ENCODE data around the gene BAIAP2L2. TPM values are rescaled to one million over a fixed set of nuclear protein-coding genes. Genes with fewer than 3 reads are reported as not detected.

BAIAP2L2 gene
- total RNA-seq, 1 experiment from 2014 or later, result 2.3 TPM

DNA sequence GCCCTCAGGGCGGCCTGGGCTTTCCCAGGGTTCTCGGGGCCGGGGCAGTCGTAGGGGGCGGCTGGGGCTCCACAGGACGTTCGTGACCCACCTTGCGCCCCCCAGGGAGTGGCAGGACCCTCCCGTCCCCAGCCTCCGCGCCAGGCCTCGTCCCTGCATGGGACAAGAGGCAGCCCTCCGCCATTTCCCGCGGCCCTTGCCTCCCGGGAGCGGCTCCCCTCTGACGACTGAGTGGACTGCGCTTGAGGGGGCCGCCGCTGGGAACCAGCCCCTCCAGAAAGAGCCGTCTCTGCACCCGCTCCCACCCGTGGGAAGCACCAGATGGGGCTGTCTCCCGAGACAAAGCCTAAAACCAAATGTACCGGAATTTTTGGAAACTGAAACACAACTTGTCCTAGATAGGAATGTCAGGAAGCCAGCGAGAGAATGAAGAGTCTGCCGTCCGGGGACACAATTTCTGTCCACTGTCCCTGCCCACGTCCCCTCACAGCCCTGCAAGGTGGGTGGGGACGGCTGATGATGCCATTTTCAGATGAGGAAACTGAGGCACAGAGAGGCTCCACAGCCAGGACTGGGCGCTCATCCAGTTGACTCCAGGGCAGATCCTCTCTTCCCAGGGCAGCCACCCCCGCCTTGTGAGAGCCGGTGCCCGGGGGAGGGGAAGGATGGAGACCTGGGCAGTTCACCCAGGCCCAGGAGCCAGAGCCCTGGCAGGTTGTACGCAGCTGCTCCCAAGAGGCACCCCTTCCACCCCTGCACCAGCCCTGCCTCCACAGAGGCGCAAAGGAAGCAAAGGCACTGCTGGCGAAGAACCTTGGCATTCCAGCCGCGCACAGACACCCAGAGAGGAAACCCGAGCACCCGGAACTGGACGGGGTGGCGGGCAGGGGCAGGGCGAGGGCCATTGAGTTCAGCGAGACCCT lies 71.3 kb downstream of the BAIAP2L2 start:
- no peaks in the 10 kb centered on the region for H3K36me3 Mint-ChIP-seq (ENCODE audit: insufficient read depth in 1 of 3, low read depth in 3 of 3)
- Histone ChIP-seq H2BK20ac (ENCODE audit: low read depth, low read length, poor library complexity, severe bottlenecking) (no peak overlapping the region), H3K14ac (ENCODE audit: insufficient read depth, low read length) (no peak overlapping the region), H2BK12ac (ENCODE audit: insufficient read length, low read depth, low read length) (no peak overlapping the region), H3K4me1 (ENCODE audit: insufficient read depth, low read length) (peaks cover 4% of the 10 kb centered on the region; the same call in 1 of the 2 replicates), H4K5ac (ENCODE audit: insufficient read length, low read depth, low read length) (no peak overlapping the region), H3K18ac (ENCODE audit: insufficient read length, low read depth, low read length) (no peak overlapping the region), H3K4ac (ENCODE audit: low read depth, low read length) (no peak overlapping the region), H2AFZ (ENCODE audit: low read length) (no peak overlapping the region), H3K56ac (ENCODE audit: insufficient read length, low read depth, low read length) (no peak overlapping the region), H3T11ph (ENCODE audit: low read length) (no peak overlapping the region), H2BK15ac (ENCODE audit: low read depth, low read length) (no peak overlapping the region), H4K20me1 (ENCODE audit: control insufficient read depth, insufficient read depth, insufficient read length) (no peaks in the 10 kb centered on the region), H3K4me2 (ENCODE audit: insufficient read depth, insufficient read length, low read length) (no peak overlapping the region), H3K27me3 (ENCODE audit: insufficient read depth, low read length) (no peaks in the 10 kb centered on the region), H2BK5ac (ENCODE audit: insufficient read length, low read length) (no peak overlapping the region), H4K91ac (ENCODE audit: insufficient read length, low read depth, low read length) (no peak overlapping the region), H3K79me1 (ENCODE audit: insufficient read depth, low read depth, low read length, poor library complexity, severe bottlenecking) (no peaks in the 10 kb centered on the region), H3K9ac (ENCODE audit: extremely low read depth, insufficient read length, low read length) (no peak overlapping the region), H3K9me3 (ENCODE audit: control insufficient read depth, low read depth, low read length) (no peaks in the 10 kb centered on the region), H2BK120ac (ENCODE audit: low read depth, low read length, poor library complexity, severe bottlenecking) (no peak overlapping the region), H3K27ac (ENCODE audit: insufficient read length, low read depth, low read length) (no peak overlapping the region), H4K8ac (replicated peaks; ENCODE audit: insufficient read length, low read depth, low read length) (no peak overlapping the region), H3K23me2 (ENCODE audit: insufficient read length, low read depth, low read length, poor library complexity, severe bottlenecking) (no peaks in the 10 kb centered on the region), H3K23ac (ENCODE audit: insufficient read length, low read depth, low read length) (no peak overlapping the region), H2AK5ac (ENCODE audit: insufficient read length, low read length) (no peak overlapping the region), H3K79me2 (ENCODE audit: insufficient read depth, low read length) (no peaks in the 10 kb centered on the region)
- DNase-seq, result no peak
- no peak overlapping the region; a peak in 1 of 7 replicates for H3K27ac Mint-ChIP-seq
- H3K4me1 Mint-ChIP-seq, result peaks cover 9 to 29% of the 10 kb centered on the region in 2 experiments
- H3K27me3 Mint-ChIP-seq (ENCODE audit: low read depth), result peaks cover 12% of the 10 kb centered on the region
- WGBS (ENCODE audit: extremely low coverage, insufficient read length, low lambda C conversion rate), result no CpG with 5 or more reads among the region's 46 CpGs
- no peaks in the 10 kb centered on the region for H3K9me3 Mint-ChIP-seq
- no peak overlapping the region for H3K4me3 Mint-ChIP-seq
- TF ChIP-seq, protein P1, sequence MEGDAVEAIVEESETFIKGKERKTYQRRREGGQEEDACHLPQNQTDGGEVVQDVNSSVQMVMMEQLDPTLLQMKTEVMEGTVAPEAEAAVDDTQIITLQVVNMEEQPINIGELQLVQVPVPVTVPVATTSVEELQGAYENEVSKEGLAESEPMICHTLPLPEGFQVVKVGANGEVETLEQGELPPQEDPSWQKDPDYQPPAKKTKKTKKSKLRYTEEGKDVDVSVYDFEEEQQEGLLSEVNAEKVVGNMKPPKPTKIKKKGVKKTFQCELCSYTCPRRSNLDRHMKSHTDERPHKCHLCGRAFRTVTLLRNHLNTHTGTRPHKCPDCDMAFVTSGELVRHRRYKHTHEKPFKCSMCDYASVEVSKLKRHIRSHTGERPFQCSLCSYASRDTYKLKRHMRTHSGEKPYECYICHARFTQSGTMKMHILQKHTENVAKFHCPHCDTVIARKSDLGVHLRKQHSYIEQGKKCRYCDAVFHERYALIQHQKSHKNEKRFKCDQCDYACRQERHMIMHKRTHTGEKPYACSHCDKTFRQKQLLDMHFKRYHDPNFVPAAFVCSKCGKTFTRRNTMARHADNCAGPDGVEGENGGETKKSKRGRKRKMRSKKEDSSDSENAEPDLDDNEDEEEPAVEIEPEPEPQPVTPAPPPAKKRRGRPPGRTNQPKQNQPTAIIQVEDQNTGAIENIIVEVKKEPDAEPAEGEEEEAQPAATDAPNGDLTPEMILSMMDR (conservative IDR thresholded peaks at IDR 0.05), result no peak

All from H9 (cell line).